GM23338 (cell line): ENCODE measurements around the gene C1QTNF5. TPM values are rescaled to one million over a fixed set of nuclear protein-coding genes. Genes with fewer than 3 reads are reported as not detected.

Experiments
- ATAC-seq: fragments of 200-7000 bp; cut with Tn5 transposase; 3 replicates; pipeline ENCODE4 v1.9.1; 2020
- DNase-seq: peaks from one replicate; pipeline ENCODE4 v3.0.0-alpha.2; 2015; ENCODE audit warnings: low spot score
- H2AFZ ChIP-seq: fragments of 200-600 bp; sonication (generic); 2 replicates; pipeline ENCODE4 v1.8.0; 2016; ENCODE audit warnings: antibody characterized with exemption, mild to moderate bottlenecking, moderate library complexity
- H3F3A ChIP-seq: fragments of 200-600 bp; sonication (generic); replicated peaks from 2 replicates; pipeline ENCODE4 v1.8.0; 2017; ENCODE audit warnings: antibody characterized with exemption, mixed run types, low read depth
- H3K27ac ChIP-seq: fragments of 200-600 bp; sonication (generic); 2 replicates; pipeline ENCODE4 v1.6.1; 2016; ENCODE audit warnings: low read depth
- H3K27me3 ChIP-seq: fragments of 200-600 bp; sonication (generic); 2 replicates; pipeline ENCODE4 v1.8.0; 2016; ENCODE audit warnings: mild to moderate bottlenecking, mixed run types, moderate library complexity; ENCODE audit not compliant: insufficient read depth
- H3K36me3 ChIP-seq: fragments of 200-600 bp; sonication (generic); 2 replicates; pipeline ENCODE4 v1.8.0; 2016; ENCODE audit warnings: mild to moderate bottlenecking; ENCODE audit not compliant: insufficient read depth
- H3K4me1 ChIP-seq: fragments of 200-600 bp; sonication (generic); 2 replicates; pipeline ENCODE4 v1.8.0; 2016; ENCODE audit warnings: mild to moderate bottlenecking, moderate library complexity; ENCODE audit not compliant: insufficient read depth
- H3K4me2 ChIP-seq: fragments of 200-600 bp; sonication (generic); 2 replicates; pipeline ENCODE4 v1.7.1; 2017; ENCODE audit warnings: mixed run types
- H3K4me3 ChIP-seq: fragments of 200-600 bp; sonication (generic); 2 replicates; pipeline ENCODE4 v1.6.1; 2016; ENCODE audit warnings: mixed run types
- H3K79me2 ChIP-seq: fragments of 200-600 bp; sonication (generic); replicated peaks from 2 replicates; pipeline ENCODE4 v1.8.0; 2017; ENCODE audit warnings: mild to moderate bottlenecking; ENCODE audit not compliant: insufficient read depth
- H3K9me2 ChIP-seq: fragments of 200-600 bp; sonication (generic); 2 replicates; pipeline ENCODE4 v1.8.0; 2017; ENCODE audit not compliant: insufficient read depth
- H4K20me1 ChIP-seq: fragments of 200-600 bp; sonication (generic); replicated peaks from 2 replicates; pipeline ENCODE4 v1.8.0; 2017; ENCODE audit warnings: mild to moderate bottlenecking; ENCODE audit not compliant: insufficient read depth
- H3K27ac Mint-ChIP-seq: 2 replicates; pipeline ENCODE4 v1.8.0; 2020; ENCODE audit warnings: inconsistent platforms, mild to moderate bottlenecking, moderate library complexity, mixed read lengths
- H3K27me3 Mint-ChIP-seq: 3 replicates; pipeline ENCODE4 v1.8.0; 2022; ENCODE audit warnings: low read depth, mild to moderate bottlenecking, moderate library complexity, mixed read lengths, inconsistent platforms; ENCODE audit not compliant: insufficient read depth, poor library complexity
- H3K36me3 Mint-ChIP-seq: 3 replicates; pipeline ENCODE4 v1.8.0; 2021; ENCODE audit warnings: low read depth, mild to moderate bottlenecking, inconsistent platforms, moderate library complexity, mixed read lengths
- H3K4me1 Mint-ChIP-seq: 3 replicates; pipeline ENCODE4 v1.8.0; 2020; ENCODE audit warnings: mild to moderate bottlenecking, inconsistent platforms, mixed read lengths
- H3K4me3 Mint-ChIP-seq: 3 replicates; pipeline ENCODE4 v1.8.0; 2021; ENCODE audit warnings: moderate library complexity, mild to moderate bottlenecking, inconsistent platforms, mixed read lengths
- H3K9me3 Mint-ChIP-seq: 3 replicates; pipeline ENCODE4 v1.8.0; 2020; ENCODE audit warnings: moderate library complexity, mild to moderate bottlenecking, inconsistent platforms, mixed read lengths
- CREB1 ChIP-seq: fragments of 250-450 bp; sonication (Bioruptor Pico); IDR thresholded peaks from 2 replicates; pipeline ENCODE4 v1.5.0; 2020; ENCODE audit warnings: low read depth, mild to moderate bottlenecking, moderate library complexity
- EZH2 ChIP-seq: fragments of 200-600 bp; sonication (generic); IDR thresholded peaks from one replicate; pipeline ENCODE4 v1.8.0; 2017; ENCODE audit warnings: antibody characterized with exemption, mild to moderate bottlenecking, low read depth; ENCODE audit not compliant: unreplicated experiment
- JUNB ChIP-seq: IDR thresholded peaks from one replicate; pipeline ENCODE4 v1.6.1; 2016; ENCODE audit warnings: antibody characterized with exemption; ENCODE audit not compliant: unreplicated experiment
- NANOG ChIP-seq: IDR thresholded peaks from 2 replicates; pipeline ENCODE4 v1.6.1; 2016; ENCODE audit warnings: antibody characterized with exemption, borderline replicate concordance
- POLR2AphosphoS5 ChIP-seq: IDR thresholded peaks from 2 replicates; pipeline ENCODE4 v1.6.1; 2016; ENCODE audit warnings: antibody characterized with exemption, low read depth
- STAT1 ChIP-seq: IDR thresholded peaks from one replicate; pipeline ENCODE4 v1.6.1; 2016; ENCODE audit warnings: antibody characterized with exemption; ENCODE audit not compliant: unreplicated experiment
- ZNF114 ChIP-seq: fragments of 250-450 bp; sonication (Bioruptor Pico); IDR thresholded peaks from 2 replicates; pipeline ENCODE4 v1.5.0; 2020; ENCODE audit warnings: mild to moderate bottlenecking, moderate library complexity
- ZNF331 ChIP-seq: fragments of 250-450 bp; sonication (Bioruptor Pico); IDR thresholded peaks from 2 replicates; pipeline ENCODE4 v1.5.0; 2020; ENCODE audit warnings: low read depth, mild to moderate bottlenecking, moderate library complexity
- polyA plus RNA-seq: library from polyadenylated mRNA; unstranded; fragments of >200 nt; fragmentation: Nextera tagmentation; extraction: Ambion mirVana; gene quantifications from 2 replicates; pipeline ENCODE4 v1.2.1, GENCODE V29; 2016
- total RNA-seq: library from RNA; depleted of rRNA; stranded (reverse); fragments of >200 nt; shearing (Covaris generic); gene quantifications from 2 replicates; pipeline ENCODE4 v1.2.3, GENCODE V29; 2014
- TF ChIP-seq, protein P1 (sequence below): IDR thresholded peaks from one replicate; pipeline ENCODE4 v1.6.1; 2018; ENCODE audit warnings: antibody characterized with exemption; ENCODE audit not compliant: unreplicated experiment
- TF ChIP-seq, protein P2 (sequence below), 2 experiments: fragments of 200-600 bp in 1 of 2; sonication (generic) in 1 of 2; conservative IDR thresholded peaks; 2 replicates each; pipeline versions ENCODE4 v1.5.1 to v1.6.1; 2016 to 2017; ENCODE audit warnings: antibody characterized with exemption in 2 of 2, low read depth in 2 of 2, mild to moderate bottlenecking in 2 of 2, moderate library complexity in 1 of 2
- TF ChIP-seq, protein P3 (sequence below): IDR thresholded peaks from 2 replicates; pipeline ENCODE4 v1.6.1; 2016; ENCODE audit warnings: antibody characterized with exemption

The C1QTNF5 gene
- total and polyA plus RNA-seq, 2 experiments from 2014 or later, result 1.9 TPM

DNA sequence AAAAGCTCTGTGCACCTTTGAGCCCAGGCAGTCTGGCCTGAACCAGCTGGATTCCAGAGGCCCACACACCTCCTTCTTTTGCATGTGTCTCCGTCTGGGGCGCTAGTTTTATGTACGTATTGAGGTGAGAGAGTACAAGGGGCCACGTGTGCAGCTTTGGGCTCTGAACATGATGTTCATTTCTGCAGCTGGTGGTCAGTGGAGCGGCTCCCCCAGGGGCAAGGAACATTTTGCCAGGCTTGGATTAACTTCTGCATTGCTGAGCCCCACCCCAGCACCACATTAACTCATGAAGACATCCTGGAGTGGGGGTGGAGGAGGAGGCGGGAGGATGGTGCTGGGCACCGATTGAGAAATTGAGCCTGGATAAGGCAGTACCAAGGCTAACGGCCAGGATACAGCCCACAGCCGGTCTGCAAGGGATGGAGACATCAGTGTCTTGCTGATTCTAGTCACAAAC lies 27.0 kb upstream of the C1QTNF5 start:
- Mint-ChIP-seq H3K4me3 (no peak overlapping the region), H3K36me3 (no peaks in the 10 kb centered on the region; the same call in 1 of the 3 replicates), H3K9me3 (peaks cover 2% of the 10 kb centered on the region; the same call in 1 of the 3 replicates), H3K27ac (no peak overlapping the region; the same call in 1 of the 2 replicates), H3K4me1 (peaks cover 53% of the 10 kb centered on the region), H3K27me3 (peaks cover 39% of the 10 kb centered on the region)
- Histone ChIP-seq H4K20me1 (no peaks in the 10 kb centered on the region; the same call in 1 of the 2 replicates), H3K27me3 (peaks cover 37% of the 10 kb centered on the region), H2AFZ (no peak overlapping the region), H3K27ac (no peak overlapping the region), H3K4me2 (no peak overlapping the region), H3K79me2 (no peaks in the 10 kb centered on the region), H3K4me1 (peaks cover 16% of the 10 kb centered on the region), H3K36me3 (no peaks in the 10 kb centered on the region), H3F3A (no peaks in the 10 kb centered on the region), H3K4me3 (no peak overlapping the region), H3K9me2 (no peaks in the 10 kb centered on the region)
- TF ChIP-seq STAT1 (no peak), JUNB (no peak)
- TF ChIP-seq, protein P1, sequence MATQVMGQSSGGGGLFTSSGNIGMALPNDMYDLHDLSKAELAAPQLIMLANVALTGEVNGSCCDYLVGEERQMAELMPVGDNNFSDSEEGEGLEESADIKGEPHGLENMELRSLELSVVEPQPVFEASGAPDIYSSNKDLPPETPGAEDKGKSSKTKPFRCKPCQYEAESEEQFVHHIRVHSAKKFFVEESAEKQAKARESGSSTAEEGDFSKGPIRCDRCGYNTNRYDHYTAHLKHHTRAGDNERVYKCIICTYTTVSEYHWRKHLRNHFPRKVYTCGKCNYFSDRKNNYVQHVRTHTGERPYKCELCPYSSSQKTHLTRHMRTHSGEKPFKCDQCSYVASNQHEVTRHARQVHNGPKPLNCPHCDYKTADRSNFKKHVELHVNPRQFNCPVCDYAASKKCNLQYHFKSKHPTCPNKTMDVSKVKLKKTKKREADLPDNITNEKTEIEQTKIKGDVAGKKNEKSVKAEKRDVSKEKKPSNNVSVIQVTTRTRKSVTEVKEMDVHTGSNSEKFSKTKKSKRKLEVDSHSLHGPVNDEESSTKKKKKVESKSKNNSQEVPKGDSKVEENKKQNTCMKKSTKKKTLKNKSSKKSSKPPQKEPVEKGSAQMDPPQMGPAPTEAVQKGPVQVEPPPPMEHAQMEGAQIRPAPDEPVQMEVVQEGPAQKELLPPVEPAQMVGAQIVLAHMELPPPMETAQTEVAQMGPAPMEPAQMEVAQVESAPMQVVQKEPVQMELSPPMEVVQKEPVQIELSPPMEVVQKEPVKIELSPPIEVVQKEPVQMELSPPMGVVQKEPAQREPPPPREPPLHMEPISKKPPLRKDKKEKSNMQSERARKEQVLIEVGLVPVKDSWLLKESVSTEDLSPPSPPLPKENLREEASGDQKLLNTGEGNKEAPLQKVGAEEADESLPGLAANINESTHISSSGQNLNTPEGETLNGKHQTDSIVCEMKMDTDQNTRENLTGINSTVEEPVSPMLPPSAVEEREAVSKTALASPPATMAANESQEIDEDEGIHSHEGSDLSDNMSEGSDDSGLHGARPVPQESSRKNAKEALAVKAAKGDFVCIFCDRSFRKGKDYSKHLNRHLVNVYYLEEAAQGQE, result no peak
- TF ChIP-seq, protein P2, sequence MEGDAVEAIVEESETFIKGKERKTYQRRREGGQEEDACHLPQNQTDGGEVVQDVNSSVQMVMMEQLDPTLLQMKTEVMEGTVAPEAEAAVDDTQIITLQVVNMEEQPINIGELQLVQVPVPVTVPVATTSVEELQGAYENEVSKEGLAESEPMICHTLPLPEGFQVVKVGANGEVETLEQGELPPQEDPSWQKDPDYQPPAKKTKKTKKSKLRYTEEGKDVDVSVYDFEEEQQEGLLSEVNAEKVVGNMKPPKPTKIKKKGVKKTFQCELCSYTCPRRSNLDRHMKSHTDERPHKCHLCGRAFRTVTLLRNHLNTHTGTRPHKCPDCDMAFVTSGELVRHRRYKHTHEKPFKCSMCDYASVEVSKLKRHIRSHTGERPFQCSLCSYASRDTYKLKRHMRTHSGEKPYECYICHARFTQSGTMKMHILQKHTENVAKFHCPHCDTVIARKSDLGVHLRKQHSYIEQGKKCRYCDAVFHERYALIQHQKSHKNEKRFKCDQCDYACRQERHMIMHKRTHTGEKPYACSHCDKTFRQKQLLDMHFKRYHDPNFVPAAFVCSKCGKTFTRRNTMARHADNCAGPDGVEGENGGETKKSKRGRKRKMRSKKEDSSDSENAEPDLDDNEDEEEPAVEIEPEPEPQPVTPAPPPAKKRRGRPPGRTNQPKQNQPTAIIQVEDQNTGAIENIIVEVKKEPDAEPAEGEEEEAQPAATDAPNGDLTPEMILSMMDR (conservative IDR thresholded peaks at IDR 0.05; ENCODE audit: low read depth in 2 of 2), result no peak
- ATAC-seq, result no peak
- DNase-seq, result no peak

DNA sequence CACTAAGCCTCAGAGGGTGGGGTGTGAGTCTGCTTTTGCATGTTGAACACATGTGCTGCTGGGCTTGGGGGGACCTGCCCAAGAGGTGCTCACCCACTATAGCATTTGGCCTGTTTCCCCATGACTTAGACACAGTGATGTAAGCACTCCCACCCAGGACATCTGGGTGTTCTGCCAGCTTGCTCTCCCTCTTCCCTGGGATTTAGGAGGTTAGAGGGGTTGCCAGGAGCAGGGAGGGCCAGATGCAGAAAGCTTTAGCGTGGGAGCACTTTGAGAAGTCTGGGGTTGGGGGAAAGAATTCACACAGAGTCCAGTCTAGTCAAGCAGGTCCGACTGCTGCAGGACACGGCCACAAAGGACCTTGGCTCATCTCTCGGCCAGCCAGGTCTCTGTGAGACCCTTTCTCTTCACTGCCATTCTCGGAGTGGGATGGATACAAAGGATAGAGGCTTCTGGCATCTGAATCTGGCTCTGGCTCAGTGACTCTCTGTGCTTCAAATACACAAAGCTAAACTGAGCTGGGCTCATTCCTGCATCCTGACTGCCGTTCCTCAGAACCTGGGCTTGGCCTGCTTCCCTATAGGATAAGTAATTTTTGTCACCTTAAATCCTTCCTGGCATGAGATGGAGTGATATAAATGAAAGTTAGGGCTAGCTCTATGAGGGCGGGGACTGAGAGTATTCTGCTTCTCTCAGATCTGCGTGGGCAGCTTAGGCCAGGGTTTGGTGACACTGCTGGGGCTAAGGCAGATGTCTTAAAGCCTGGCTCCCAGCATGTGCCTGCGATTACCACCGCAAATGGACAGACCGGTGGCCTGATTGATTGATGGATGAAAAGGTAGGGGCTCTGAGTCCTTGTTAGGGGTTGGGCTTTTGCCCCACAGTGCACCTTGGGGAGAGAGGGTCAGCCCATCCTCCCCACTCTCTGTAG lies 26.3 kb upstream of the C1QTNF5 start:
- H3K4me3 Mint-ChIP-seq, result no peak overlapping the region
- Histone ChIP-seq H2AFZ (no peak overlapping the region), H3K36me3 (no peaks in the 10 kb centered on the region), H3K9me2 (no peaks in the 10 kb centered on the region), H3K27ac (no peak overlapping the region), H3K4me2 (no peak overlapping the region), H4K20me1 (no peaks in the 10 kb centered on the region; the same call in 1 of the 2 replicates), H3K27me3 (peaks cover 45% of the 10 kb centered on the region), H3K4me3 (no peak overlapping the region), H3F3A (no peaks in the 10 kb centered on the region; the same call in 1 of the 2 replicates), H3K79me2 (no peaks in the 10 kb centered on the region), H3K4me1 (peaks cover 24% of the 10 kb centered on the region)
- peaks cover 44% of the 10 kb centered on the region for H3K27me3 Mint-ChIP-seq
- ATAC-seq (no peak), DNase-seq (no peak)
- H3K36me3 Mint-ChIP-seq, result no peaks in the 10 kb centered on the region; the same call in 1 of the 3 replicates
- peaks cover 2% of the 10 kb centered on the region; the same call in 1 of the 3 replicates for H3K9me3 Mint-ChIP-seq
- peaks cover 60% of the 10 kb centered on the region for H3K4me1 Mint-ChIP-seq
- no peak overlapping the region for H3K27ac Mint-ChIP-seq
- TF ChIP-seq ZNF114 (CRISPR knock-in tag) (no peak), NANOG (no peak), STAT1 (no peak), ZNF331 (no peak), JUNB (no peak), EZH2 (no peak), POLR2AphosphoS5 (no peak), CREB1 (CRISPR knock-in tag) (no peak)
- TF ChIP-seq, protein P3, sequence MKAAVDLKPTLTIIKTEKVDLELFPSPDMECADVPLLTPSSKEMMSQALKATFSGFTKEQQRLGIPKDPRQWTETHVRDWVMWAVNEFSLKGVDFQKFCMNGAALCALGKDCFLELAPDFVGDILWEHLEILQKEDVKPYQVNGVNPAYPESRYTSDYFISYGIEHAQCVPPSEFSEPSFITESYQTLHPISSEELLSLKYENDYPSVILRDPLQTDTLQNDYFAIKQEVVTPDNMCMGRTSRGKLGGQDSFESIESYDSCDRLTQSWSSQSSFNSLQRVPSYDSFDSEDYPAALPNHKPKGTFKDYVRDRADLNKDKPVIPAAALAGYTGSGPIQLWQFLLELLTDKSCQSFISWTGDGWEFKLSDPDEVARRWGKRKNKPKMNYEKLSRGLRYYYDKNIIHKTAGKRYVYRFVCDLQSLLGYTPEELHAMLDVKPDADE, result no peak
